GM21619 (cell line): ENCODE data around the gene HOXB6.

Experiments
- ATAC-seq: cut with Tn5 transposase; IDR thresholded peaks from one replicate; pipeline ENCODE4 v1.9.1; 2021; ENCODE audit not compliant: unreplicated experiment

The HOXB6 gene

DNA sequence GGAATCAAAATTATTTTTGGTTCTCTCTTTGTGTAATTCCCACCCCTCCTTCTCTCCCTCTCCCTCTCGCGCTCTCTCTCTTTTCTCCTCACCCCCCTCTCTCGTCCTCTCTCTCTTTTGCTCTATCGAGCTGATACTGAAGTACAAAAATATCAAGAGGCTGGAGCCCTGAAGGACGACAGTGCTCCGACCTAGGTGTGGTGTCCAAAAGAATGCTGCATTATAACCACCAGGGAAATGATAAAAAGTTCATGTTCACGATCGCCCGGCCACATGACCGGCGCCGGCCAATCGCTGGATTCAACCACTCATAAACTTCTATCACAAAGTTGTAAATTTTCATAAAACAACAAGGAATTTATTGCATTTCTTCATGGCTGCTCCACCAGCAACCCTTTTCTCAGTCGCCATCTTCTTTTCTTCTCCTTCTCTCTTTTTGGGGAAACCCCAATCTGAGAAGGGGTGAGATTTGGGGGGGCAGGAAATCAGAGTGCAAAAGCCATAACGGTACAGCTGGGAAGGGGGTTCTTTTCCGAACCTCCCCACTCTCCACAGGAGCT lies at the start of gene HOXB6:
HOXB6 (minus strand) TSS at position 217 of the 560 bp plus-strand sequence. CDS start 6,836 bp downstream, outside the sequence.
- ATAC-seq: no peak

DNA sequence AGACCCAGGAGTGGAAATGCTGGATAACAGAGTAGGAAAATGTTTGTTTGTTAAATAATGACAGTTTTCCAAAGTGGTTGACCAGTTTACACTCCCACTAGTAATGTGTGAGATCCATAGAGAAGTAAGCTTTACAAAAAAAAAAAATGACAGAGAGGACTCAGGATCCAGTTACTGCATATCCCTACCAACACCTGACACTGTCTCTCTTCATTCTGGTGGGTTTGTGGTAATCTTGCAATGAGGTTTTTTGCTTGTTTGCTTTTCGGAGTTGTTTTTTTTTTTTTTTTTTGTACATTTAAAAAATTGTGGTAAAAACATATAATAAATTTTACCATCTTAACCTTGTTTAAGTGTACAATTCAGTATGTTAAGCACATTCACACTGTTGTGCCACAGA lies 45.0 kb upstream of the HOXB6 start:
- ATAC-seq: no peak

DNA sequence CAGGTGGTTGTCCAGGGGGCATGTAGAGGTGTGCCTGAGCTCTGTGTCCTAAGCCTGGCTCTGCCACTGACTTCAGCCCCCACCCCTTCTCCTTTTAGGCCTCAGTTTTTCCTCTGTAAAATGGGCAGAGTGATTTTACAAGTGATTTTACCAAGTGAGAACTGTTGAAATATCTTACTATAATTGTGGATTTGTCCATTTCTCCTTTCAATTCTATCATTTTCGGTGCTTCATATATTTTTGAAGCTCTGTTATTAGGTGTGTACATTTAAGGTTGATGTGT lies 43.1 kb upstream of the HOXB6 start:
- no peak for ATAC-seq

DNA sequence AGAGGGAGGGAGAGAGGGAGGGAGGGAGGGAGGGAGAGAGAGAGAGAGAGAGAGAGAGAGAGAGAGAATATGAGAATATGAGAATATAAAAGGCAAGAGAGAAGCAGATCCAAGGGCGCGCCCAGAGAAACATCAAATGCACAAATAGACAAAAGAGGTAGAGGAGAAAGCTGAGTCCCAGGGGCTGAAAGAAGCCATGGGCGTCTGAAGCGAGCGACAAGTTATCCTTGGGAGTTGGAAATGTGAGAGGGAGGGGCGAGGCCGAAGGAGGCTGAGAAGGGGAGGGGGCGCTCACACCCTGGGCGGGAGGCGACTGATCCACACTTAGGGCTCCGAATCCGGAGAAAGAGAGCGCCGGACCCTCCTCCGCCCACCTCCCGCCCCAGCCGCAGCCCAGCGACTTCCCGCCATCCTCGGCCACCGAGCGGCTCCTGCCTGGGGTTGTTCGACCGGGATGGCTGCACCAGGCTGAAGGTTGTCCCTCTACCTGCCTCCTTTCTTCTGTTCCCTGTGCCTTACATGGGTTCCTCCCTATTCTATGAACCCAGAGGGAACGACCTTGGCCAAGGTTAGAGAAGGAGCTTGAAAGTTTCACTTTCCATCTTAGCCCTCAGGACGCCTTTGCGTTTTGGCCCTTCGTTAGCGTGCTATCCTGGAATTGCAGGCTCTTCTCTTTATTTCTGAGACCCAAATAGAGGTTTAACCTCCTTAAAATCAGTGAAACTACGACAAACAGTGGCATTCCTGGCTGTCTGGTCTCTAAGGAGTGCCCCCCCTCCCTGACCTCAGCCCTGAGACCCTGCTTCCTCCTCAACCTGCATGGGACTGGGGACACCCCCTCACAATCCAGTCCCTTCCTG lies 42.5 kb upstream of the HOXB6 start:
- ATAC-seq: no peak

DNA sequence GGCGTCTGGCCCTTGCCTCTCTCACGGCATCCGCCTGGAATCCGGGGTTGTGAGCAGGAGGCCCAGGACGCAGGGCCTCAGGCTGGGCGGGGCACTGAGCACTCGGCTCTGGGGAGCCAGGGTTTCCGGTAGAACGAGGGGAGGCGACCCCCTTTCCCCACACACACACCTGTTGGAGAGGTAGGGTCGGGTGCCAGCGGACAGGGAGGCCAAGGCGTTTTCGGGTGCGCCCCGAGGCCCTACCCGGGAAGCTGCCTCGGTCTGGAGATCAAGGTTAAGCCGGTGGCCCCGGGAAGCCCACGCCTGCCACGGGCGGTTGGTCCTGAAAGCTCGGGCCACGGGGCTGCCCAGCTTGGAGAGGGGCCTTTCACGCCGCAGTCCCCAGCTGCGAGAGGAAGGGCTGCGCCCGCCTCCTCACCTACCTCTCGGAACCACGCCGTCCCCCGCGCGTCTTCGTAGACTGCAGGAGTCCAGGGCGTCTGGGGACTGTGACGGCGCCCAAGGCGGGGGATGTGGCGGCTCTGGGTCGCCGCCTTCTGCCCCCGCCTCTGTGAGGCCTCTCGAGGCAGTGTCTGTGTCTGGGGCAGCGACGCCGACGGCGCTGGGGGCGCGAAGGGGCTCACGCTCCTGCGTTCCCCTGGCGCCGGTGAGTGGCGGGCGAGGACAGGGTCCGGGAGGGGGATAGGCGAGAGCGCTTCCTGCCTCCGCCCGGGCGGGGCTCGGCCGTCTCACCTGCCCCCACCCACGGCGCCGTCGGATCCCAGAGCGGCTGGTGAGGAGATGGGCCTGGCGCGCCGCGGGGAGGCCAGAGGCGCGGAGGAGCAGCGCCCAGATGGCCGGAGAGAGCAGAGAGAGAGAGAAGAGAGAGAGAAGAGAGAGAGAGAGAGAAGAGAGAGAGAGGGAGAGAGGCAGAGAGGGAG lies 41.7 kb upstream of the HOXB6 start:
- ATAC-seq: no peak

DNA sequence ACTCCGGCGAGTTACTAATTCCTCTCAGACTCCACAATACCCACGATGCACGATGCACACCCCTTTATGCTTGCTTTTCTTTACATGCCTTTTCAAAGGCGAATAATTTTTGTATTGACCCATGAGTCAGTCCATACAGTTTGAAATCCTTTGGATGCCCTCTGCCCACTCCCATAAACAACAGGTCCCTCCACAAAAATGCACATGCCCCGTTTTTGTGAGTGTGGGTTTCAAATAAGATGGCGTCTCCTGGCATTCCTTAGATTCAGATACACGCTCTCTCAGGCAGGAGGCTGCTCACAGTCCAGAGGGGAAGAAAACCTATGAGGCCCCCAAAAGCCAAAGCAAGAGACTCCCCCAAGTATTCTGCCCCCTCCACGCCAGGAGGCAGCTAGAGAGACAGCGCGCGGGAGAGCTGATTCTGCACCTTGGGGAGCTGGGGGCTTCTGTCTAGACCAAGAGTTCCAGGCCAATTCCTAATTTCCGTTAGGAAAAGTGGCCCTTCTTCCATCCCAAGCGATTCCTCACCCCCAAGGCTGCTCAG lies 40.9 kb upstream of the HOXB6 start:
- no peak for ATAC-seq

DNA sequence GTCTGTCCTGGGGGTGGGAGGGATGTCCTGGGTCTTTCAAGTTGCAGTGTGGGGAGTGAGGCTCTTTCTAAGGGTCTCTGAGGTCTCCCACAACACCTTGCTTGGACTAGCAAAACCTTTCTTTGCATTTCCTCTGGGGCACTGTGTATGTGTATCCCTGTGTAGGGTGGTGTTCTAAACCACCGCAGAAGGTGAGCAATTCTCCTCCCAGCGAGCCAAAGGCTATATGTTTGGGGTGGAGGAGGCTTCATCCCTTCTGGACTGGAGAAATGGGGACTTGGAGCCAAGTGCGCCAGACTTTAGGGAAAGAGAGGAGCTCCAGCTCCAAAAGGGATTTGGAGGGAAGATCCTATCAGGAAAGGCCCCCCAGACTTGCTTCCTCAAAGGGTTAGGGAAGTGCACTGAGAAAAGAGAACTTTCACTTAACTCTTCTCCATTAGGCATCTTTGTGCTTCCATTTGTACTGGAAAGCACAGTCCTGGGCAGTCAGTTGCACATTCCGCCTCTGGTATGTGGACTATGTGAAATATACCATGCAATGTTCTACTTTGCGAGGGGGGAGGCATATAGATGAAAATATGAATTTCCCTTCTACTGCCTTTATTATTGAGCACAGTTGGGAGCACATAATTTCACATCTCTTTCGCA lies 40.2 kb upstream of the HOXB6 start:
- ATAC-seq: no peak

DNA sequence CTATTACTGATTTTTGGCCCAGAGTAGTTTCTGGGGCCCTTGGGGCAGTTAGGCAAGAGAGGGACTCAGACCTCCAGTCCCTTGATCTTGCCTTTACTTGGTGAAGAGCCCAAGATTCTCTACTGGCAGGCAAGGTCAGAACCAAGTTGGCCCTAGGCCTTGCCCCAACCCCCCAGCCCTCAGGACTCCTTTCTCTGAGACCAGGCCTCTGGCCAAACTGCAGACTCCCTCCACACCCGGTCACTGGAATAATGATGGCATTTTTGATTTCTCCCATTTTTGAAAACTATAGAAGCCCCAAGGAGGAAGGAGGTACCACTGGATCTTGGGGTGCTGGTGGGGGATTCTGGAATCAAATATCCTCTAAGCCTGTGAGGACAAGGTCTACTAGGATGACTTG lies 39.4 kb upstream of the HOXB6 start:
- no peak for ATAC-seq

DNA sequence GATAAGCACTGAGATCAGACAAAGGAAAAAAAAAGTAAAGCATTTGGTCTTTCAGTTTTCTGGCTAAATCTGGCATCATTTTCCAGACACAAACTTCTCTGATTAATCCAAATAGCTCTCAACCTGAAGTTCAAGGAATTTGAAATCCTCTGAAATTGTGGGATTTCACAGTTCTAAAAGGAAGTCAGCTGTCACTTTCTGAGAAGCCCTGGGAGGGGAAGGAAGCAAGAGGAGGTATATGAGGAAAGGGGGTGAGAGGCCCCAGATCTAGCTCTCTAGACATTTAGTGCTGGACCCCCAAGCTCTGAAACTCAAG lies 38.9 kb upstream of the HOXB6 start:
- ATAC-seq: no peak

DNA sequence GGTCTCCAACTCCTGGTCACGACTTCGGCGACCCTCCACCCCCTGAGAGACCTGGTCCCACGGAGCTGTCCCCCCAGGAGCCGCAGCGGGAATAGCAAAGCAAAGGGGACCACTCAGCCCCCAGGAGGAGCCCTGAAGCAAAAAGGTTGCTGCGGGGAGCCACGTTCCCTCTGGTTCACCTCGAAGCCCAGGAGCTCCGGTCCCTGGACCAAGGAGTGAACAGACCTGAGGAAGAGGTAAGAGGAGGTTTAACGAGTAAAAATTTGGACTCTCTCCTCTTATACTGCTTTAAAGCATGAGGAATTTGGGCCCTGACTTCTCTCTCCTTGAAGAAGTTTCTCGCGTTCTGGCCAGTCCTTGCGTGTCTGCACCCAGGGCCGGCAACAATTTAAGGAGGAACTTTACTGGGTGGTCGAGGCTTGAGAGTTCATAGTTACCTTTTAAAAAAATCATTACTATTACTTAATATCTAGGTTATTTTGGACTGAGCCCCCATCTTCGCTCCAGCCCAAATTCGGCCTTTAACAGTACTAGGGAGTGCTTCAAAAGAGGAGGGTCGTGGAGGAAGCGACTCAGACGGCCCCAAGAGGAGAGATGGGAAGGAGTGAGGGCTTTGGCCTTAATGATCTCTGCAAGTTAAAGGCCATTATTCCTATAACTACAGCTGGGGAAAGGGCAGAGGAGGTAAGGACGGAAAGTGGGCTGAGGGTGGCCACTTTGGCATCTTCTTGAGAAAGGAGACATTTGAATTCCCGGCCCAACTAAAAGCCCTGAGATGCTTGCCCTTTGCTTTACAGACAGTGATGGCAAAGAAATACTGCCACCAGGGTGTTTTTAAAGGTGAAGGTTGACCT lies 38.3 kb upstream of the HOXB6 start:
- no peak for ATAC-seq

DNA sequence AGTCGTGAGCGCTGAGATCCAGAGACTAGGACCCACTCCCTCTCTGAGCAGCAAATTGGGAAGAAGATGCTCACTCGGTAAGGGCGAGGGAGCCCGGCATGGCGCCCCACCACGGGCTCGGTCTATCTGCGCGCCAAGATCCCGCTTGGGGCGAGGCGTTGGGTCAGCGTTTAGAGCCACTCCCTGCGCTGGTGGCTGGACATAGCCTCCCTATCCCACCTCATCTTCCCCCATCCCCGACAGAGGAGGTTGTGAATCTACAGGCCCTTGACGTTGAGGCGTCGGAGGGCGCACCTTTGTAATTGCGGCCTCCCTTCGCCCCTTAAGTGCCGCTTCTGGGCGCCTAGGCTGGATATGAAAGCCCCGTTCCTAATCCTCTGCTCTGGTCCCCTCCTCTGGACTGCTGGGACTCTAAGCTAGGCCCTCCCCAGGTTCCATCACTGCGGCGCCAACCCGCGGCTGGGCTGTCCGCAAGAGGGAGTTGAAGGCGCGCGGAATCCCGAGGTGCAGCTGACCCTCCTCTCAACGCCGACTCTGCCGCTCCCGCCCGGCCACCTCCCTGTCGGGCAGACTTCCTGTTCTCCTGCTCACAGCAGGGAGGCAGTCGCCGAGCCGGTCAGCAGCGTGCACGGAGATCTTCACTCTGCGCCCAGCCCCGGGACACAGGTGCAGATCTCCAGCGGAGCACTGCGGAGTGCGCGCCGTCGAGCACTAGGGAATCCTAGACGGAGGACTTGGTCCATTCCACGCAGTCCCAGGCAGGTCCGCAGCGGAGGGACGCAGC lies 37.5 kb upstream of the HOXB6 start:
- no peak for ATAC-seq

DNA sequence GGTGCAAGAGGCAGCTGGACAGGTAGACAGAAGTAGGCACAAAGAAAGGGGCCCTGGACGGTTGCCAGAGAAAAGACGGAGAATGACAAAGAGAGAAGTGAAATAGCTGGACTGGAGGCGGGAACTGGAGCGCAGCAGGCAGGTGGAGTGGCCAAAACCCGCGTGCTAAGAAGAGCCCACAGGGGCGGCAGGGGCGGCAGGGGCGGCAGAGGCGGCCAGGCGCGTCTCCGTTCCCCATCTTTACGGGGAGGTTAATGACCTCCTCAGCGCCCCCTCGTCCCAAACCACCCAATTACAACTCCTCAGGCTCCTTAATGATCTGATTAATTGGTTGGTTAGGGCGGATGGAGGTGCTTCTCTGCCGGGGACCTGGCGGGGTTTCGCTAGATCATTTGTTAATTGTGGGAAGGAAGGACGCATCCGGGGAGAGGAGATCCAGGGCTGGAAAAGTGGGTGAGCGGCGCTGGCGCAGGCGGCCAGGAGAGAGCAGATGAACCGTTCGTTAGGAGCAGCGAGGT lies 36.8 kb upstream of the HOXB6 start:
- ATAC-seq: no peak

DNA sequence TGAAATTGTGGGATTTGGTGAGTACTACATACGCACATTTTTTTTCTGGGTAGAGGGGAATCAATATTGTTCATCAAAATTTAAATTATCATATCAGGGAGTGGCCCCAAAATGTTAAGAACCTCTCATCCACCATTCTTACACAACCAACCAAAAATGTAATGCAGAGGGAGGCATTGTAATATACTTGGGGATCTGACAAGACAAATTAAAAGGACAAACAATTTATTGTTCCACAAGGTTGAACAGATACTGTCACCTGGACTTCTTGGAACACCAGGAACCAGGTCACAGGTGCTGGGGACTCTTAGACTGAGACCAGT lies 36.0 kb upstream of the HOXB6 start:
- no peak for ATAC-seq

DNA sequence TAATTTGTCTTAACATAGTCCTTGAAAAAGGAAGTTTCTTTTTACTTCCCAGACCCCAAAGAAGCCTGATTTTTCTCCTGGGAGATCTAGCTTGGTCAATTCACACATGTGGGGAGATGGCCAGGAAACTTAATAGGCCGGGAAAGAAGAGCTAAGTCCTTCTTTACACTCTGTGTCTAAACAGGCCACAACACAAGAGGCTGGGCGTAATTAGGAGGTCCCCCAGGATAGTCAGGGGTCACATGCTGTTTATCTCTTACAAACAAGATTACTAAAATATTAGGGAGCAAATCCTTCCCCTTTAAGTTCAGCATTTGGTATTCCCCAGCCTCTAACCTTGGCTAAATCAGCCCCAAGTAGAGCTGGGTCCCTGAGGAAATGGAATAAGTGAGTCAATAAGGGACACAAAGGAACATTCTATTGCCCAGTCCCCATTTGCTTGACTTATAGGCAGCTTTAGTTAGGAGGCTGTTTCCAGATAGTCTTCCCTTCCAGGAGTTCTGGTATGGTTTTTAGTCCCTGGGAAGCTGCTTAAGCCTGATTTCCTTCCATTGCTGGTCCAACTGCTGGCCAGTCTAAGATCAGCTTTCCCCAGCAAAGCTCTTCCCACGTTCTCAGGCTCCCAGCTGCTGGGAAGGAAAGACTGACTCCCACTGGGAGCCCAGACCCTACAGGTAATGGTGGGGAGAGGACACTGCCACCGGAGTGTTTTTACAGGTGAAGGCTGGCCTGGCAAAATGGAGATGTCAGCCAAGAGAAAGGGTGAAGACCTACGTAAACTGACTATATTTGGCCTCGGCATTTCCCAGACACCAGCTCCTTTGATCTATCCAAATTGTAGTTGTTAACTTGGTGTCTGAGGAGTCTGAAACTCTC lies 35.4 kb upstream of the HOXB6 start:
- no peak for ATAC-seq

DNA sequence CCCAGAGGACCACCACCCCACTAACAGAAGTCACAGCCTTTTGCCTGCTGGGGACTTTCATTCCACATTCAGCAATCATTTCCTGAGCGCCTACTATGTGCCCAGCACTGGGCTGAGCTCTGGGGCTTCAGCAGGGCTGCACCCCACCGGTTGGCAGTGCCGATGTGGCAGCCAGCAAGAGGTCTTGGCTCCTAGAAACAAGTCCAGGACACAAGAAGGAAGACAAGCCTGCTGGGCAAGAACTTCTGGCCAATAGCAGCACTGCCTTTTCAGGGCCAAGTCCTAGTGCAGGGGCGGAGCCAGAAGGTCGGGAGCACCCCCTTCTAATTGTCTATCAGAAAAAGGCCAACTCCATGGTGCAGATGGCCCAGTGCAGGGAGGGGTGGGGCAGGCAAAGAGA lies 34.4 kb upstream of the HOXB6 start:
- ATAC-seq: no peak

DNA sequence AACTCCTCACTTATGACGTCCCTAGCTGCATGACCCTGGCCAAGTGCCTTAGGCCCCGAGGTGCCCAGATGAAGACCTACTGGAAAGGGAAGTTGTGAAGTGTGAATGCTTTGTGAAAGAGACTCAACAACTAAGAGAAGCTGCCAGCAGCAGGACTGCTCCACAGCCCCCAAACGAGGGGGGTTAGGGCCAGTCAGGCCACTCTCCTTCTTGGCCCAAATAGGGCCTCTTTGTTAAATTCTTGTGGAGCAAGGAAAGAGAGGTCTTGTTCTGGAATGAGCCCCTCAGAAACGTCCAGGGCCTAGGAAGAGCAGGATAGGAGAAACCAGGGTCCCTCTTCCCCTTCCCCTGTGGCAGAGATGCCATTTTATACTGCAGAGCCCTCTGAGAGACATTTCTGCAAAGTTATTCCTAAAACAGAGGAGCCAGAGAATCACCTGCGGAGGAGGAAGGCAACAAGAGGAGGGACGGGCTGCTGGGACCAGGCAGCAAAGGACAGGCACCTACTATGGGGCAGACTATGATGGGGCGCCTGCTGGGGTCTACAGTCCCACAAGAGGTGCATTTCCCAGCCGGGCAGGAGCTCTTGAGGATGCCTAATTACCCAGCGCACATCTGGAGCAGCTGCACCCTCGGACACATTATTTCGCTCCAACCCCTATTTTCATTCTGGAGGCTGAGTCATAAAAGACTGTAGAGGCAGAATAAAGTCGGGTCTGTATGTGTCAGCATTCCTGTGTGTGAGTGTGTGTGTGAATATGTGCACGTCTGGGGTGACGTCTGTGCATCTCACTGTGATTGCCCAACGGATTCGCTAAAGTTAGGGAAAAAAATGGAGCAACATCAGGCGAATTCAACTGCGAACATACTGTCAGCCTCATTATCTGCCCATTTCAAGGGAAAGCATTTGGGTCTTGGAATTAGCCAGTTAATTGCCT lies 32.8 kb upstream of the HOXB6 start:
- no peak for ATAC-seq

DNA sequence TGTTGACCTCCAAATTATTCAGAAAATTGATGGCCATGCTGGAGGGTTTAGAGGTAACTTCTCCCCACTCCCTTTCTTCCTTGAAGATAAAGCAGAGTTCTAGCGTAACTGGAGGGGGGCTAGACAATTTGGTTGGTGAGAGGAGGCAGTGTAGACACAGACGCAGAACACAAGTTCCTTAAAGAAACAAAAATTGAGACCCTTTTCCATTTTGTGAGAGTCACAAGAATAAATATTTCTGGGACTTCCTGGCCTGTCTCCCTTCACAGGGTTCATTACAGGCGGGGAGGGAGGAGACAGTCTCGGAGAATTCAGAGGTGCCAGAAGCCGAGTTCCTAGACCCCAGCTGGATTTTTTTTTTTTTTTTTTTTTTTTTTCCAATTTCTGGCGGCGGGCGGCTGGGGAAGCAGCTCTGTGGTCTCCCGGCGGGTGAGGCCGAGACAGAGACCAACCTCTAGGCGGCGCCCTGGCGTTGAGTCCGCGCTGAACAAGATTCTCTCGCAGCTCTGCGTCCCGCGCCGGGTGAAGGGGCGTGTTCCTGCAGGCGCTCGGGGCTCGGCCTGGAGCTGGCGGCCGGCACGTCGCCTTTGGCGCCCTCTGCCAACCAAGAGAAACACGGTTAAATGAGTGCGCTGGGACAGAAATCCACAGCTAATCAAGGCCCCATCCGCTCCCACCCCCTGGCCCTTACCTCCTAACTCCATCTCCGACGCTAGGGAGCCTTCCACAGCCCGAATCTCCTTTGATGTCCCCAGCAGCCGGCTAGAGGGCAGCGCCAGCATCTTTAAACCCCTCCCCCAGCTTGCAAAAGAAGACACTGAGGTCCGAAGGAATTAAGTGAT lies 31.6 kb upstream of the HOXB6 start:
- ATAC-seq: no peak
